ENCODE data around the gene CXorf38. TPM values are rescaled to one million over a fixed set of nuclear protein-coding genes. Genes with fewer than 3 reads are reported as not detected.

Gene CXorf38
- total RNA-seq, 3 donors from 2014 or later: 11.2 to 18.9 (median 18.2) TPM

- H3K4me3 ChIP-seq: no peak overlapping the region
- H3K4me1 ChIP-seq (ENCODE audit: low read depth): no peaks in the 10 kb centered on the region
- ATAC-seq (no peak), DNase-seq (no peak)
- H3K9me3 ChIP-seq: no peaks in the 10 kb centered on the region
- intact Hi-C loops (cut with DNase I, micrococcal nuclease): loop anchor here in 1 of 2 donors (10.0 kb wide), 1 partner anchor 453 kb away; no protein-coding TSS in a partner anchor
- TF ChIP-seq CTCF (IDR thresholded peaks at IDR 0.05): no peak
- H3K36me3 ChIP-seq (ENCODE audit: low read depth): no peaks in the 10 kb centered on the region
Measured at GRCh38 chrX:40661489-40661888, 14.1 kb upstream of the CXorf38 start.

- Histone ChIP-seq H3K4me1 (ENCODE audit: low read depth) (no peaks in the 10 kb centered on the region), H3K36me3 (ENCODE audit: low read depth) (no peaks in the 10 kb centered on the region), H3K9me3 (no peaks in the 10 kb centered on the region), H3K4me3 (no peak overlapping the region)
- DNase-seq (no peak), ATAC-seq (no peak)
- TF ChIP-seq CTCF (IDR thresholded peaks at IDR 0.05): no peak
- intact Hi-C loops (cut with DNase I, micrococcal nuclease): loop anchor here in 1 of 2 donors (10.0 kb wide), 1 partner anchor 454 kb away; no protein-coding TSS in a partner anchor
Measured at GRCh38 chrX:40660381-40660780, 13.0 kb upstream of the CXorf38 start.

- Histone ChIP-seq H3K9me3 (no peaks in the 10 kb centered on the region), H3K4me1 (ENCODE audit: low read depth) (no peaks in the 10 kb centered on the region), H3K4me3 (no peak overlapping the region), H3K36me3 (ENCODE audit: low read depth) (peaks cover 3% of the 10 kb centered on the region)
- intact Hi-C loops (cut with DNase I, micrococcal nuclease): no loop called here
- ATAC-seq (no peak), DNase-seq (no peak)
- TF ChIP-seq CTCF (IDR thresholded peaks at IDR 0.05): no peak
Measured at GRCh38 chrX:40653535-40653934, 6.2 kb upstream of the CXorf38 start.

GRCh38 chrX:40652664-40653063, 5.3 kb upstream of the CXorf38 start:
- H3K4me1 ChIP-seq (ENCODE audit: low read depth): no peaks in the 10 kb centered on the region
- H3K36me3 ChIP-seq (ENCODE audit: low read depth): peaks cover 3% of the 10 kb centered on the region
- H3K4me3 ChIP-seq: no peak overlapping the region
- DNase-seq (no peak), ATAC-seq (no peak)
- intact Hi-C loops (cut with DNase I, micrococcal nuclease): no loop called here
- H3K9me3 ChIP-seq: no peaks in the 10 kb centered on the region
- no peak for TF ChIP-seq CTCF (IDR thresholded peaks at IDR 0.05)

- TF ChIP-seq CTCF (IDR thresholded peaks at IDR 0.05): peak; percentile 22
- ATAC-seq: no peak
- intact Hi-C loops (cut with DNase I, micrococcal nuclease): no loop called here
- peaks cover 3% of the 10 kb centered on the region for H3K36me3 ChIP-seq (ENCODE audit: low read depth)
- H3K4me3 ChIP-seq: no peak overlapping the region
- no peaks in the 10 kb centered on the region for H3K9me3 ChIP-seq
- H3K4me1 ChIP-seq (ENCODE audit: low read depth): no peaks in the 10 kb centered on the region
- peak in 1 of 3 donors; percentile 78 for DNase-seq
Measured at GRCh38 chrX:40651620-40652223, 4.4 kb upstream of the CXorf38 start.
